Measurements from ENCODE around the gene PDHA1. TPM values are rescaled to one million over a fixed set of nuclear protein-coding genes. Genes with fewer than 3 reads are reported as not detected.

The PDHA1 gene
- 1,310 TPM for total RNA-seq
- long read RNA-seq, transcript PDHA1-208 (3 exons, 791 nt) = minor isoform, 5 of 1,826 reads
- long read RNA-seq, transcript PDHA1-213 (11 exons, 3,391 nt) = minor isoform, 19 of 1,826 reads
- long read RNA-seq, transcript PDHA1-204 (12 exons, 3,484 nt) = minor isoform, 62 of 1,826 reads
- long read RNA-seq, transcript PDHA1-206 (11 exons, 3,310 nt) = major isoform, 1,552 of 1,826 reads
- long read RNA-seq, partial matches to known transcripts = 27 of 1,826 reads
- long read RNA-seq, other reads (novel, unspliced or antisense) = 157 of 1,826 reads

- peak; percentile 96 for DNase-seq
- ATAC-seq (ENCODE audit: poor library complexity) = peak; percentile 97
- intact Hi-C loops (cut with DNase I) = no loop called here
Measured at GRCh38 chrX:19343535-19344408, at the start of gene PDHA1. Gene PDHA1, plus strand, starts transcription at chrX:19343927. Its CDS starts 111 bp downstream, at chrX:19344038.

GRCh38 chrX:19303256-19303880 lies 40.4 kb upstream of the PDHA1 start:
- no peak for ATAC-seq (ENCODE audit: poor library complexity)
- intact Hi-C loops (cut with DNase I) = no loop called here
- peak; percentile 41 for DNase-seq

- intact Hi-C loops (cut with DNase I) = no loop called here
- ATAC-seq (ENCODE audit: poor library complexity) = no peak
- no peak for DNase-seq
Measured at GRCh38 chrX:19326567-19326966, 17.2 kb upstream of the PDHA1 start.

DNA sequence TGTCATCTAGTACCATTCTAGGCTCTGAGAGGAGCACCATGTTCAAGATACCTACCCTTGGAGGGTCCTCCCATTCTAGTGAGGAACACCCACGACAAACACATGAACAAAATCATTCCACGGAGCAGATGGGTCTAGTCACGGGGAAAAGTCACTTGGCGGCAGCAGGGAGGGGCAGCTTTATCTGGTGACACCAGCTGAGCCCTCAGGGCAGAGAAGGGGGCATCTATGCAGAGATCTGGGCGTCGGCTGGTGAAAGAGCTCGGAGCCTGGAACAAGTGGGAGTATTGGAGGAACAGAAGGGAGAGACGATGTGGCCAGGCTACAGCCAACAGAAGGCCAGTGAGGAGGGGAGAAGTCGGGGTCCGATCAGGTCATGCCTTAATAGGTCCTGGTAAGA lies 11.9 kb upstream of the PDHA1 start:
- DNase-seq = no peak
- no peak for ATAC-seq (ENCODE audit: poor library complexity)
- intact Hi-C loops (cut with DNase I) = loop anchor here (10.0 kb wide), 1 partner anchor 397 kb away; no protein-coding TSS in a partner anchor

DNA sequence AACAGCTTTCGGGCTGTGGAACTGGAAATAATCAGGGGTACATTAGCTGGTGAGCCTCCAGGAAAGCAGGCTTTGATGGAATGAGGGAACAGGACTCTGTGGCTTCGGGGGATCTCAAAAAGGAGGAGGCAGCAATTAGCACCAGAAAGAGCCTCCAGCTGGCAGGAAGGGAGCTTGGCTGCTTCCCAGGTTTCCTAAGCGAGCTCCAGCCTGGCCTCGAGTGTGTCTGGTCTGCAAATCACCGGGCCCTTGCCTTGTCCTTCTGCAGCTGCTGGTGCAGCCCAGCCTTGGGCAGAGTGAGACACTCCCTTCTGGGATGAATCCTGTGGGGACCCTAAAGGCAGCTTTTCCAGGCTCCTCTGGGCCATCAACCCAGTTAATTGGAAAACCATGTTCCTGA lies 10.7 kb upstream of the PDHA1 start:
- intact Hi-C loops (cut with DNase I) = loop anchor here (10.0 kb wide), 1 partner anchor 398 kb away; no protein-coding TSS in a partner anchor
- peak; percentile 81 for ATAC-seq (ENCODE audit: poor library complexity)
- peak; percentile 72 for DNase-seq

DNA sequence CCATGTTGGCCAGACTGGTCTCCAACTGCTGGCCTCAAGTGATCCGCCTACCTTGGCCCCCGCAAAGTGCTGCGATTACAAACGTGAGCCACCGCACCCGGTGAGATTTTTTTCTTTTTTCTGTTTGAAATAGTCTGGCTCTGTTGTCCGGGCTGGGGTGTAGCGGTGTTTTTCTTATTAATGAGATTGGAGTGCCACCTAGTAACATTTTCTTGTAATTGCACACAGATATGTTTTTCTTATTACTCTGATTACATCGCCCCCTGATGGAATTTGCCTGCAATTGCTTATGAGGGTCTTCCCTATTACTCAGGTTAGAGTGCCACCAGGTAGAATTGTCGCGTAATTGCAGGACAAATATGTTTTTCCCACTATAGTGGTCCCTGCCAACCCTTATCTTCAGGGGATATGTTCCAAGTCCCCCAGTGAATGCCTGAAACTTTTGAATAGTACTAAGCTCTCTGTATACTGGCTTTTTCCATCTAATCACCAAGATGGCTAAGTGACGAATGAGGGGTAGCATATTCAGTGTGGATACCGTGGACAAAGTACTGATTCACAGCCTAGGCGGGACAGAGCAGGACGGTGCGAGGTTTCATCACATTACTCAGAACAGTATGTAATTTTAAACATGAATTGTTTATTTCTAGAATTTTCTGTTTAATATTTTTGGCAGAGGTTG lies 8.6 kb upstream of the PDHA1 start:
- intact Hi-C loops (cut with DNase I) = loop anchor here (5.0 to 10.0 kb wide), 2 partner anchors 400 to 943 kb away; no protein-coding TSS in a partner anchor
- DNase-seq = no peak
- ATAC-seq (ENCODE audit: poor library complexity) = no peak

- no peak for DNase-seq
- intact Hi-C loops (cut with DNase I) = no loop called here
- no peak for ATAC-seq (ENCODE audit: poor library complexity)
Measured at GRCh38 chrX:19342331-19342906, 1.3 kb upstream of the PDHA1 start.

DNA sequence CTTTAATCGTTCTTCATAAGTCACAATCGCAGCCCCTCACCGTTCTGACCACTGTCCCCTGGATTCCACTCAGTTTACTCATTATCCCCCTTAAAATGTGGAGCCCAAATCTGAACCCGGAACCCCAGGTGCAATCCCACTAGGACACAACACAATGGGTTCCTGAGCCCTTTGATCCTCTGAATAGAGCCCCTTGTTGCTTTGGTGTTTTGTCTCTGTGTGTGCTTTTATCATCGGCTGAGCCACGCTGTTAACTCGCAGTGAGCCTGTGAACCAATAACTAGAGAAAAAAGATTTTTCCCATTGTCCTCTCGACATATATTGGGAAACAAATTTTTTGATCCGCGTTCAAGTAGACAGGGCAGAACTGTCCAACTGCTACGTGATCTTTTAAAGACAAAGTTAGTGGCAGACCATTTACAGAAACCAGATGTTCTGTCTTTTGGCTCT lies 617 bp upstream of the PDHA1 start:
- ATAC-seq (ENCODE audit: poor library complexity) = no peak
- no peak for DNase-seq
- intact Hi-C loops (cut with DNase I) = no loop called here

GRCh38 chrX:19344661-19345060 lies 934 bp downstream of the PDHA1 start:
- ATAC-seq (ENCODE audit: poor library complexity) = no peak
- no peak for DNase-seq
- intact Hi-C loops (cut with DNase I) = no loop called here

DNA sequence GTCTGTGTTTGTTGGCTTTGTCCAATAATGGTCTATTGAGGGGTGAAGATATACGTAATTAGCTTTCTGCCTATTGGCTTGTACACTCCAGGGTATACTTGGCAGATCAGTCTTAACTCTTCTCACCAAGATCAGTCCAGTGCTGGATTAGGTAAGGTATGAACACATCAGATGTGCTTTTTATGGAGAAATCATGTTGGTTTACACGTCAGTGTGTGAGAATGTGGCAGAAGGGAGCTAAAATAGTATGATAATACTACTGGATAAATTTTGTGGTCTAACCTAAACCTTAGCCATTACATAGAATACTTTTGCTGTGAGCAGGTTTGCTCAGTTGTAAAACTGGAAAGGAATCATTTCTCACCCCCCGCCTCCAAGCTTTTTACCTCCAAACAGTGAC lies 4.2 kb downstream of the PDHA1 start:
- no peak for DNase-seq
- intact Hi-C loops (cut with DNase I) = no loop called here

DNA sequence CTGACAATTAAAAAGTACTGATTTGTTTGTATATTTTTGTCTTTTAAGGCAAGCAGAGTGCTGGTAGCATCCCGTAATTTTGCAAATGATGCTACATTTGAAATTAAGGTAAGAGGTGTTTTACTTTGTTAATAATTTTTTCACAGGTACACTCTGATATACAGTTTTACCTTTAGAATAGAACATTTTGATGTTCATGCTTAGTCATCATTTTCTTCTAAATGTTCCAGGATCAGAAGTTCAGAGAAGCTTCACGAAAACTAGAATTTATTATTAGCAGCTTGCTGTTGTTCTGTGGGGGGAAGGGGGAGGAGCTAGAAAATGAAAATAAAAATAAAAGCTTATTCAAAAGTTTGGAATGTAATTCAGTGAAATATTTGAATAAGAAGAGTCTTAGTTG lies 5.5 kb downstream of the PDHA1 start:
- ATAC-seq (ENCODE audit: poor library complexity) (no peak), DNase-seq (no peak)
- intact Hi-C loops (cut with DNase I) = no loop called here

More for the DNA sequence above, 4.2 kb downstream of the PDHA1 start:
- ATAC-seq (ENCODE audit: poor library complexity) = no peak

DNA sequence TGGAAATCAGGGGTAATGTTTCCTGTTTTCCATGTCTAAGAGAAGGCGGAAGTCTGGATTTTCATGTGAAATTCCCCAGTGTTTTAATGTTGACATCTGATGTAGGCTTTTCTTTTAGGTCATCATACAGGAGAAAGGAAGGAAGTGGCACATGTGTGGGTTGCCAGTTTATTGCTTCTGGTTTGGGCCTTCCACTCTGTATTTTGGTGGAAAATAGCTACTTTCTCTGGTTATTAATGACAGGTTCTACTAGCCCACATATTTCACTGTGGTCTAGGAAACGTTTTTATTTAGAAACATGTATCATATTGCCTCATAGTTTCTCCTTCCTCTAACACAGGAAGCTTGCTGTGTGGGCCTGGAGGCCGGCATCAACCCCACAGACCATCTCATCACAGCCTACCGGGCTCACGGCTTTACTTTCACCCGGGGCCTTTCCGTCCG lies 7.2 kb downstream of the PDHA1 start:
- DNase-seq (no peak), ATAC-seq (ENCODE audit: poor library complexity) (no peak)
- intact Hi-C loops (cut with DNase I) = no loop called here

GRCh38 chrX:19354625-19355024 lies 10.9 kb downstream of the PDHA1 start:
- ATAC-seq (ENCODE audit: poor library complexity) = peak; percentile 36
- no peak for DNase-seq
- intact Hi-C loops (cut with DNase I) = no loop called here

- ATAC-seq (ENCODE audit: poor library complexity) (no peak), DNase-seq (no peak)
- intact Hi-C loops (cut with DNase I) = no loop called here
Measured at GRCh38 chrX:19358521-19358920, 14.8 kb downstream of the PDHA1 start.

DNA sequence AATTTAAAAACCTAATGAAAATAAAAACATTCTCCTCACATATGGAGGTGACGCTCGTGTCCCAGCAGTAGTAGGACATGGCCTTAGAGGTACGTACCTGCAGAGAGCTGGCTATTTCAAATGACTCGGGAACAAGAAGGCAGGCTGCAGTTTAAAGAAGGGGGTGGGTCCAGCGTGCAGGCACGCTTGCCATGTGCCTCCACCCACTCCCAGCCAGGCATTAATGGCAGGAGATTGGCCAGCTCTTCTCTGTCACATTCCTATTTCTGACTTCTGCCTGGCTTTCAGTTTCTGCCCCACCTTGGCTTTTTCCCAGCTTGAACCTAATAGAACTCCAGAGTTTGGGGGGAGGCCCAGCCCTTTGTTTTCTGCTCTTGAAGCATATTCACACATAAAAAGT lies 17.2 kb downstream of the PDHA1 start:
- peak; percentile 75 for ATAC-seq (ENCODE audit: poor library complexity)
- no peak for DNase-seq
- intact Hi-C loops (cut with DNase I) = no loop called here

- no peak for ATAC-seq (ENCODE audit: poor library complexity)
- intact Hi-C loops (cut with DNase I) = no loop called here
- DNase-seq = no peak
Measured at GRCh38 chrX:19361701-19362100, 18.0 kb downstream of the PDHA1 start.

DNA sequence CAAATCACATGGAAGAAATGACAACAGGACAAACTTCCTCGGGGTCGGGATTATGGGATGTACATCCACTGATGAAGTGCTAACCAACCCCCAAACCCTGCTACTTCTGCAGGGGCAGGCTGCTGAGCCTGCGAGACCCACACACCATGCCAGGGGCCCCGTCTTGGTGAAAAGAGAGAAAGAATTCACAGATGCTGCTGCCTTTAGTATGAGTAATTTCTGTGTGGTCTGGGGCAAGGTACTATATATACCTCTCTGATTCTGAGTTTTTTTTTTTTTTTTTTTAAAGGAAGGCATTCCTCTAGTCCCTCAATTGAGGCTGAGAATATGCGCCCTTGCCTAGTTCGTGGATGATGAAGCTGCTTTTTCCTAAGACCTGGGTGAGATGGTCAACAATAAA lies 24.8 kb downstream of the PDHA1 start:
- intact Hi-C loops (cut with DNase I) = no loop called here
- ATAC-seq (ENCODE audit: poor library complexity) (no peak), DNase-seq (no peak)

GRCh38 chrX:19370061-19370460 lies 26.3 kb downstream of the PDHA1 start:
- intact Hi-C loops (cut with DNase I) = loop anchor here (5.0 kb wide), 1 partner anchor 517 kb away; the partner anchor contains the start of gene SH3KBP1
- no peak for ATAC-seq (ENCODE audit: poor library complexity)
- no peak for DNase-seq
